Heart left ventricle (tissue), 16 donors: ENCODE results near the gene RET. TPM values are rescaled to one million over a fixed set of nuclear protein-coding genes. Genes with fewer than 3 reads are reported as not detected.

Experiments
- ATAC-seq, 4 donors: fragments of 200-7000 bp; cut with Tn5 transposase; one replicate each; pipeline ENCODE4 v1.9.1; 2020 to 2022; ENCODE audit warnings: moderate library complexity in 4 of 4, mild to moderate bottlenecking in 3 of 4, moderate number of reproducible peaks in 1 of 4
- DNase-seq, 5 donors: peaks; one replicate each; pipeline ENCODE4 v3.0.0-alpha.2; 2020
- H3K27ac ChIP-seq, 12 donors: fragments of 200-600 bp; sonication (generic) in 4 of 12; one replicate each; pipeline versions ENCODE4 v1.5.0 to v1.8.0; 2016 to 2022; ENCODE audit warnings: mild to moderate bottlenecking in 2 of 12
- H3K27me3 ChIP-seq, 9 donors: fragments of 200-600 bp; sonication (generic) in 2 of 9; one replicate each; pipeline versions ENCODE4 v1.5.1 to v1.8.0; 2016 to 2022; ENCODE audit warnings: mild to moderate bottlenecking in 3 of 9
- H3K36me3 ChIP-seq, 9 donors: fragments of 200-600 bp; sonication (generic) in 2 of 9; one replicate each; pipeline versions ENCODE4 v1.5.0 to v1.8.0; 2018 to 2022; ENCODE audit warnings: mild to moderate bottlenecking in 2 of 9
- H3K4me1 ChIP-seq, 12 donors: fragments of 200-600 bp; sonication (generic) in 4 of 12; one replicate each; pipeline versions ENCODE4 v1.5.0 to v1.8.0; 2016 to 2022; ENCODE audit warnings: mild to moderate bottlenecking in 3 of 12
- H3K4me3 ChIP-seq, 12 donors: fragments of 200-600 bp; sonication (generic) in 4 of 12; one replicate each; pipeline versions ENCODE4 v1.5.0 to v1.8.0; 2017 to 2022; ENCODE audit warnings: mild to moderate bottlenecking in 9 of 12, moderate library complexity in 4 of 12
- H3K9me3 ChIP-seq, 12 donors: fragments of 200-600 bp; sonication (generic) in 4 of 12; one replicate each; pipeline versions ENCODE4 v1.5.0 to v1.8.0; 2016 to 2022; ENCODE audit warnings: mild to moderate bottlenecking in 1 of 12
- CTCF ChIP-seq, 12 donors: fragments of 200-600 bp; sonication (generic) in 4 of 12; IDR thresholded peaks; one replicate each; pipeline versions ENCODE4 v1.5.0 to v1.8.0; 2018 to 2022; ENCODE audit warnings: antibody characterized with exemption in 12 of 12, mild to moderate bottlenecking in 5 of 12
- POLR2A ChIP-seq, 2 donors: fragments of 450-650 bp; IDR thresholded peaks; one replicate each; pipeline ENCODE4 v1.6.1; 2017; ENCODE audit warnings: antibody characterized with exemption in 2 of 2, mild to moderate bottlenecking in 2 of 2, moderate library complexity in 2 of 2
- WGBS, 4 donors: extraction: QIAGEN DNeasy Blood & Tissue Kit in 2 of 4; methylation state at CpG; one replicate each; pipeline versions ENCODE4 v1.1.5 to v1.1.7; 2013 to 2018; 5-methylcytosine and 5-hydroxymethylcytosine counted together
- intact Hi-C, 10 donors: fragments of 100-400 bp; cut with DNase I; formaldehyde crosslinking; loops; one replicate each; pipeline versions ENCODE4 v1.11.1 to v1.14.2; 2022
- polyA plus RNA-seq, 2 donors: library from polyadenylated mRNA; stranded (reverse); fragments of 200-250 nt; gene quantifications; one replicate each; pipeline ENCODE4 v1.2.3, GENCODE V29; 2013
- total RNA-seq, 9 donors: library from RNA; depleted of rRNA in 2 of 9; stranded (reverse); fragments of >200 nt in 2 of 9; fragmentation: NEBNext Ultra II Directional in 3 of 9; extraction: Animal tissue kit (Norgen Biotek cat#: 25700) in 3 of 9; gene quantifications; one replicate each; pipeline versions ENCODE4 v1.1.0 to v1.2.4, GENCODE V29; 2016 to 2023
- donor health status: ischemic (EF 13 %, LVEDD 7.1; RV severe dilation, severe dysfunction).
- donor health status: healthy with polysubstance abuse.
- donor health status: DM: no; HTN: yes; CAD: no.
- donor health status: DM: no; HTN: no; CAD: no.
- donor health status: ischemic (EF 25% LVEDD 6.9; RV normal size, moderate dysfunction).
- donor health status: ischemic (EF 25% LVEDD 5.7; RV mildly dilated, moderate dysfunction).
- donor health status: healthy.
- donor health status: DM: yes; HTN: yes; CAD: no.
- donor health status: ischemic (EF 35%, LVEDD 5.7; RV mildly dilated, moderate dysfunction).
- donor health status: nonischemic (EF 11% LVEDD 7.7; RV severe dilation, severe dysfunction).
- donor health status: DM: yes; HTN: yes; CAD: no.
- donor health status: PGD.
- donor health status: ischemic (EF 29% LVEDD 5.4; RV normal size, mild dysfunction).
- donor health status: nonischemic (EF 23%, LVEDD 6.1; RV moderate dilation, normal function).

The RET gene
- total and polyA plus RNA-seq, 11 donors, result 0.12 to 3.3 (median 0.66) TPM

GRCh38 chr10:43113201-43114087, 36.6 kb downstream of the RET start:
- ATAC-seq (no peak), DNase-seq (peak in 1 of 5 donors; percentile 7)
- 79 to 88% (median 87%) methylated on average over 9 to 16 of the region's 16 CpGs for WGBS, 4 donors
- H3K36me3 ChIP-seq, result no peaks in the 10 kb centered on the region
- H3K27me3 ChIP-seq, result no peaks in the 10 kb centered on the region
- no peak overlapping the region for H3K27ac ChIP-seq
- TF ChIP-seq CTCF (IDR thresholded peaks at IDR 0.05), result no peak
- no peak for TF ChIP-seq POLR2A (IDR thresholded peaks at IDR 0.05)
- no peak overlapping the region for H3K4me3 ChIP-seq
- peaks cover 0 to 5% (median 0%) of the 10 kb centered on the region in 12 donors for H3K4me1 ChIP-seq
- intact Hi-C loops, result no loop called here
- no peaks in the 10 kb centered on the region for H3K9me3 ChIP-seq

- 90 to 95% (median 94%) methylated on average over 14 to 24 of the region's 24 CpGs for WGBS, 4 donors
- Histone ChIP-seq H3K27me3 (no peaks in the 10 kb centered on the region), H3K4me1 (peaks cover 0 to 5% (median 0%) of the 10 kb centered on the region in 12 donors), H3K9me3 (no peaks in the 10 kb centered on the region), H3K4me3 (no peak overlapping the region), H3K27ac (no peak overlapping the region), H3K36me3 (no peaks in the 10 kb centered on the region)
- ATAC-seq (no peak), DNase-seq (no peak)
- TF ChIP-seq CTCF (IDR thresholded peaks at IDR 0.05), result no peak
- TF ChIP-seq POLR2A (IDR thresholded peaks at IDR 0.05), result no peak
- intact Hi-C loops, result no loop called here
Measured at GRCh38 chr10:43114088-43114742, 37.3 kb downstream of the RET start.

- Histone ChIP-seq H3K9me3 (no peaks in the 10 kb centered on the region), H3K27ac (no peak overlapping the region), H3K36me3 (no peaks in the 10 kb centered on the region), H3K4me3 (no peak overlapping the region), H3K27me3 (no peaks in the 10 kb centered on the region), H3K4me1 (peaks cover 0 to 5% (median 0%) of the 10 kb centered on the region in 12 donors)
- ATAC-seq (no peak), DNase-seq (peak in 1 of 5 donors; percentile 17)
- TF ChIP-seq CTCF (IDR thresholded peaks at IDR 0.05) (no peak), POLR2A (IDR thresholded peaks at IDR 0.05) (no peak)
- intact Hi-C loops, result no loop called here
- WGBS, 4 donors, result 79 to 85% (median 80%) methylated on average over 14 to 17 of the region's 17 CpGs
Measured at GRCh38 chr10:43114743-43115611, 38.1 kb downstream of the RET start.
